Keratinocyte (primary cell): ENCODE data around the gene NIPAL1. TPM values are rescaled to one million over a fixed set of nuclear protein-coding genes. Genes with fewer than 3 reads are reported as not detected.

Experiments used
- DNase-seq: peaks from one replicate; pipeline ENCODE4 v3.0.0-alpha.2; 2011; ENCODE audit warnings: low read depth, missing footprints, low spot score
- FAIRE-seq: peaks from 2 replicates; lab custom pipeline; 2011; peaks lifted over from hg19 to GRCh38; lab: Jason Lieb, UNC
- H2AFZ ChIP-seq: 2 replicates; pipeline ENCODE4 v1.6.0; 2012; ENCODE audit warnings: low read length, control low read depth, inconsistent platforms; ENCODE audit not compliant: control insufficient read depth
- H3K27ac ChIP-seq: 2 replicates; pipeline ENCODE4 v1.5.1; 2011; ENCODE audit warnings: low read length; ENCODE audit not compliant: control insufficient read depth, insufficient read depth
- H3K27me3 ChIP-seq: 3 replicates; pipeline ENCODE4 v1.6.0; 2011; ENCODE audit warnings: low read length; ENCODE audit not compliant: control insufficient read depth, insufficient read depth; ENCODE audit errors: extremely low read depth
- H3K36me3 ChIP-seq, 2 experiments: 2 replicates in 1 of 2; 3 replicates in 1 of 2; pipeline ENCODE4 v1.5.1; 2011; ENCODE audit warnings: low read length in 2 of 2, mild to moderate bottlenecking in 1 of 2; ENCODE audit not compliant: control insufficient read depth in 2 of 2, insufficient read depth in 2 of 2; ENCODE audit errors: extremely low read depth in 1 of 2
- H3K4me1 ChIP-seq: 3 replicates; pipeline ENCODE4 v1.5.1; 2011; ENCODE audit warnings: low read length; ENCODE audit not compliant: control insufficient read depth, insufficient read depth; ENCODE audit errors: extremely low read depth
- H3K4me2 ChIP-seq: 3 replicates; pipeline ENCODE4 v1.6.0; 2011; ENCODE audit warnings: low read depth, low read length; ENCODE audit not compliant: control insufficient read depth, insufficient read depth; ENCODE audit errors: extremely low read depth
- H3K4me3 ChIP-seq, 3 experiments: fragments of 200-600 bp in 1 of 3; sonication (generic) in 1 of 3; 2 replicates in 2 of 3; 3 replicates in 1 of 3; pipeline ENCODE4 v1.5.1; 2011 to 2016; ENCODE audit warnings: low read length in 3 of 3, mild to moderate bottlenecking in 3 of 3, control low read depth in 2 of 3, inconsistent platforms in 1 of 3, low read depth in 1 of 3, mixed read lengths in 1 of 3, mixed run types in 1 of 3, moderate library complexity in 1 of 3; ENCODE audit not compliant: control insufficient read depth in 2 of 3, insufficient read depth in 2 of 3; ENCODE audit errors: extremely low read depth in 1 of 3
- H3K79me2 ChIP-seq: 2 replicates; pipeline ENCODE4 v1.6.0; 2012; ENCODE audit warnings: low read length; ENCODE audit not compliant: control insufficient read depth, insufficient read depth
- H3K9ac ChIP-seq: 3 replicates; pipeline ENCODE4 v1.6.0; 2011; ENCODE audit warnings: low read length; ENCODE audit not compliant: control insufficient read depth, insufficient read depth; ENCODE audit errors: extremely low read depth
- H3K9me1 ChIP-seq: 3 replicates; pipeline ENCODE4 v1.6.0; 2011; ENCODE audit warnings: low read length; ENCODE audit not compliant: control insufficient read depth, insufficient read depth; ENCODE audit errors: extremely low read depth
- H3K9me3 ChIP-seq: 2 replicates; pipeline ENCODE4 v1.5.1; 2012; ENCODE audit warnings: low read depth, low read length; ENCODE audit not compliant: control insufficient read depth
- H4K20me1 ChIP-seq: 3 replicates; pipeline ENCODE4 v1.6.0; 2011; ENCODE audit warnings: low read length; ENCODE audit not compliant: control insufficient read depth, insufficient read depth; ENCODE audit errors: extremely low read depth
- CTCF ChIP-seq, 3 experiments: IDR thresholded peaks in 1 of 3; conservative IDR thresholded peaks in 1 of 3; optimal IDR thresholded peaks in 1 of 3; 2 replicates in 2 of 3; 3 replicates in 1 of 3; pipeline versions ENCODE3 to v1.5.1; 2011; ENCODE audit warnings: low read length in 3 of 3, mild to moderate bottlenecking in 3 of 3, moderate library complexity in 2 of 3, control low read depth in 1 of 3, inconsistent platforms in 1 of 3; ENCODE audit not compliant: insufficient read depth in 2 of 3; ENCODE audit errors: extremely low read depth in 1 of 3
- EZH2 ChIP-seq: IDR thresholded peaks from one replicate; pipeline ENCODE4 v1.6.1; 2012; ENCODE audit warnings: inconsistent platforms, mild to moderate bottlenecking, low read length, moderate library complexity
- dilution Hi-C: fragments of 300-500 bp; cut with MboI; formaldehyde crosslinking; loops from one replicate; pipeline ENCODE4 v1.7.0; 2020; ENCODE audit warnings: low sequenced_read_pairs; ENCODE audit not compliant: extremely low pct_ligation_motif_present
- polyA plus RNA-seq, 5 experiments: library from polyadenylated mRNA; depleted of rRNA in 3 of 5; stranded (reverse) in 3 of 5; stranded (forward) in 1 of 5; unstranded in 1 of 5; fragments of >200 nt; gene quantifications; 1 replicate in 1 of 5; 2 replicates in 3 of 5; 3 replicates in 1 of 5; pipeline versions ENCODE4 v1.2.1 to v1.2.3, GENCODE V29; 2011 to 2012; ENCODE audit warnings: missing spikeins in 2 of 5, low read depth in 1 of 5, low replicate concordance in 1 of 5

Gene NIPAL1
- polyA plus RNA-seq, 1 donor (not counting 4 experiments of a cell fraction or from before 2014, with no cell fraction given) = 18.9 TPM

DNA sequence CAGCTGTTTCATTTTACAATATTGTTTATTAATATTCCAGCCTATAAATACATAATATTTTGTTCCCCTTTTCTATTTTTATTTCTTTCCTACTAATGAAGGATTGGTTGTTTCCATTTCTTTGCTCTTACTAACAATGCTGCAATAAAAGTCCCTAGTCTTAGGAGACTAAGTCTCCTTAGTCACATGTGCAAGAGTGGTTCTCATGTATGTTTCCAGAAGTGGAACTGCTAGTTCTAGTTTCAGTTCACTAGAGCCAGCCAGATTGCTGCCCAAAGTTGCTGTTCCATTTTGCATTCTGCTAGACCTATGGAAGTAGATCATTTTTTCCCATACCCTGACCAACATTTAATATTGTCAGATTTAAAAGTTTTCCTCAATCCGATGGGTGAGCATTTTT, 44.4 kb upstream of the NIPAL1 start:
- no peak overlapping the region for H3K4me2 ChIP-seq
- dilution Hi-C loops = no loop called here
- H3K27me3 ChIP-seq = no peaks in the 10 kb centered on the region
- DNase-seq (no peak), FAIRE-seq (no peak)
- no peak overlapping the region for H3K4me3 ChIP-seq
- H3K27ac ChIP-seq = no peak overlapping the region
- no peaks in the 10 kb centered on the region for H4K20me1 ChIP-seq
- H3K79me2 ChIP-seq = no peaks in the 10 kb centered on the region
- H3K9ac ChIP-seq = no peak overlapping the region
- no peaks in the 10 kb centered on the region for H3K9me1 ChIP-seq
- no peaks in the 10 kb centered on the region for H3K36me3 ChIP-seq
- H3K4me1 ChIP-seq = no peaks in the 10 kb centered on the region
- no peak overlapping the region for H2AFZ ChIP-seq
- TF ChIP-seq EZH2 (no peak), CTCF (optimal IDR thresholded peaks at IDR 0.05 in 1 of 3, IDR thresholded peaks at IDR 0.05 in 1 of 3, conservative IDR thresholded peaks at IDR 0.05 in 1 of 3; ENCODE audit: extremely low read depth in 1 of 3, insufficient read depth in 2 of 3, low read length in 3 of 3) (no peak)
- H3K9me3 ChIP-seq = no peaks in the 10 kb centered on the region

- H3K4me3 ChIP-seq = no peak overlapping the region
- H2AFZ ChIP-seq = no peak overlapping the region
- FAIRE-seq = no peak
- H3K36me3 ChIP-seq = no peaks in the 10 kb centered on the region
- dilution Hi-C loops = no loop called here
- H3K9ac ChIP-seq = no peak overlapping the region
- no peaks in the 10 kb centered on the region for H3K4me1 ChIP-seq
- H3K79me2 ChIP-seq = no peaks in the 10 kb centered on the region
- H3K9me3 ChIP-seq = no peaks in the 10 kb centered on the region
- no peaks in the 10 kb centered on the region for H3K9me1 ChIP-seq
- no peaks in the 10 kb centered on the region for H3K27me3 ChIP-seq
- no peak overlapping the region for H3K4me2 ChIP-seq
- no peaks in the 10 kb centered on the region for H4K20me1 ChIP-seq
- DNase-seq = no peak
- H3K27ac ChIP-seq = no peak overlapping the region
- TF ChIP-seq CTCF (optimal IDR thresholded peaks at IDR 0.05 in 1 of 3, IDR thresholded peaks at IDR 0.05 in 1 of 3, conservative IDR thresholded peaks at IDR 0.05 in 1 of 3; ENCODE audit: extremely low read depth in 1 of 3, insufficient read depth in 2 of 3, low read length in 3 of 3) = no peak
- no peak for TF ChIP-seq EZH2
Measured at GRCh38 chr4:47972721-47973120, 43.9 kb upstream of the NIPAL1 start.
